Raji (cell line): ENCODE data around the gene ZNF544.

Experiments used
- POLR2A ChIP-seq: IDR thresholded peaks from 2 replicates; pipeline ENCODE4 v1.6.1; 2011; ENCODE audit warnings: low read depth, low read length, control low read depth; ENCODE audit not compliant: insufficient read depth

Gene ZNF544

DNA sequence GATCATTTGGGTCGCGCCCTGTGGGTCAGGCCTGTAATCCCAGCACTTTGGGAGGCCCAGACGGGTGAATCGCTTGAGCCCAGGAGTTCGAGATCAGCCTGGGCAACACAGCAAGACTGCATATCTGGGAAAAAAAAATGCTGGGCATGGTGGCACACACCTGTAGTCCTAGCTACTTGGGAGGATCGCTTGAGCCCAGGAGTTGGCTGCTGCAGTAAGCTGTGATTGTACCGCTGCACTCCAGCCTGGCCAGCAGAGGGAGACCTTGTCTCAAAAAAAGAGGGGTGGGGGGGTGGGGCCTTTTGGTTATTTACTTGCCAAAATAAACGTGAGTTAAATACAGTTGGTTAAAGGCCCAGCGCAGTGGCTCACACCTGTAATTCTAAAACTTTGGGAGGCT is 9.8 kb upstream of the ZNF544 start:
- TF ChIP-seq POLR2A: no peak

DNA sequence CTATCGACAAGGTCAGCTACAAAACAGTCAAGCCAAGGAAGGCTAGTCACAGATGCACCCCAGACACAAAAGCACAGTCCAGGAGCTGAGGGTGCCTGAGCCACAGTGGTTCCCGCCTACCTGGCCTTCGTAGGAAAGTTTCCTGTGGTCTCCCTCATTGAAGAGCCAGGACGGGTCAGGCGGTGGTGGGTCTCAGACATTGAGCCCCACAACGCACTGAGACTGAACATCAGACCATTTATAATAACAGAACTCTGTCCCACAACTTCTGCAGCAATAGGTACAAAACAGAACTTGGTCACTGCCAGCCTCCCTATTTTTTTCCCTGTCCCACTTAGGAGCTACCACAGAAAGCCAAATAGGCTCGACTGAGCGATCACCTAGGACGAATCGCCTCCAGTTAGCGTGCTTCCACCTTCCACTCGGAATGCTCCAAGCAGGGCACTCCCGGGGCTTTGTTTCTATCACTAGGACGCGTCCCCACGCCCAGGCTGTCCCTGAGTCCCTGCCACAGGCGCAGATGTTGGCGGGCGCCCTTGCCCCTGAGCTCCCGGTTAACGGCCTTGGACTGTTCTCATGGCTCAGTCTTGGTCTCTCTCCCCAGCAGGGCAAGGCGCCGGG is 640 bp upstream of the ZNF544 start:
- TF ChIP-seq POLR2A: no peak

DNA sequence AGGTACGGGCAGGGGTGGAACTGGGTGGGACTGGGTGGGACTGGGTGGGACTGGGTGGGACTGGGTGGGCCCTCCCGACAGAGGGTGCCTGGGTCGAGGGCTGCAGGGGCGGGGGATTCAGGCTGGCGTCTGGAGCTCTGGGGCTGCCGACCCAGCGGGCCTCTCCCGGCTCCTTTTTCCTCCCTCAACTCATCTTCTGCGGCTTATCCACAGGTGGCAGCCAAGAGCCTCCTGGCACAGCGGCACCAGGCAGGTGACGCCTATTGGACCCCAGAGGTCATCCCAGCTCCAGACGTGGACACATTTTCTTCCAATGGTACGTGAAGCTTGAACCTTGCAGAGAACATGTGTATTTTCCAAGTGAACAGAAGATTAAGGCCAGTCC is 533 bp downstream of the ZNF544 start:
- no peak for TF ChIP-seq POLR2A

DNA sequence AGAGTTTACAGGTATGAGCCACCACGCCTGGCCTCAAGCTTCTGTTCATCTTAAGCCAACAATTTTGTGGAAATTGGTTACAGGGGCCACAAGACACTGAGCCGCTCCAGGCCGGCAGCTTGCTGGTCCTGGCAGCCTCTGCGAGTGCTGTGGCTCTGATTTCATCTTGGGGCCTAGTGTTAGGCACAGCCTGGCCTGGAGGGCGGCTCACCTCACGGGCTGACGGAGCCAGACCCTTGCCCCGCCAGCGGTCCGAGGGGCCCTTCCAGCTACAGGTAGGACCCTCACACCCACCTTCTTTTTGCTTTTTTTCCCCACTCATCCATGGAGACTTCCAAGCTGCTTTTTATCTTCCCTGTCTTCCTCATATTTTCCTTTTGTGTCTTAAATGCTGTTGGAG is 8.6 kb downstream of the ZNF544 start:
- no peak for TF ChIP-seq POLR2A

DNA sequence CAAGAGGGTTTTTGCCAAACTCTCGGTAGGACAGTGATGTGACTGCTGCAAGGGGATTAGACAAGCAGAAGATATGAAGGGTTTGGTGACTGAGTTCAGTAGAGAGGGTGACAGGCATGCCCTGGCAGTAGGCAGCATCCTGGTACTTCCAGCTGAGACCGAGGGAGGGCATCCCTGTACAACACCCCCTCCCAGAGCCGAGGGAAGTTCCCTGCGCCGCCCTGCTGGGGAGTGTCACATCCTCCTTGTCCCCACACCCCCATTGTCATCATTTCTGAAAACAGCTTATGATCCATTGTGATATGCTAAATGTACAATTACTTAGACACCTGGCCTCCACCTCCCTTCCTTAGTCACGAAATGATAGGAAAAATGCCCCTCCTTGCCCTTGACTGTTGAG is 14.6 kb downstream of the ZNF544 start:
- no peak for TF ChIP-seq POLR2A

DNA sequence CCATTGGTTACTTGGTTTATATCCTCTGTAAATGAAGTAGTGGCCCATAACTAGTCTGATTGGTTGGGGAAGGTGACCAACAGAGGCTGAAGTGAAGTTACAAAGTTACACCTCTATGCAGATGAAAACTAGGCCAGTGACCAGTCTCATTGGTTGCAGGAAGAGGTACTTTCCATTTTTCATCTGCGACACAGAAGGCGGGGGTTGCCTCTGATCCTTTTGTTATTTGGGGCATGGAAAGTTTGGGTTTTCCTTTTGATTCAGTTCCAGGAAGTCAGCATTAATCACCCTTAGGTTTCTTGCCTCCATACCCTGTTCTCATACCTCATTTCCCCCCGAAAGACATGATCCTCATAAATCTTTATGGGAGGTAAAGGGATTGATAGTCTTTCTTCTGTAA is 20.2 kb downstream of the ZNF544 start:
- TF ChIP-seq POLR2A: no peak

DNA sequence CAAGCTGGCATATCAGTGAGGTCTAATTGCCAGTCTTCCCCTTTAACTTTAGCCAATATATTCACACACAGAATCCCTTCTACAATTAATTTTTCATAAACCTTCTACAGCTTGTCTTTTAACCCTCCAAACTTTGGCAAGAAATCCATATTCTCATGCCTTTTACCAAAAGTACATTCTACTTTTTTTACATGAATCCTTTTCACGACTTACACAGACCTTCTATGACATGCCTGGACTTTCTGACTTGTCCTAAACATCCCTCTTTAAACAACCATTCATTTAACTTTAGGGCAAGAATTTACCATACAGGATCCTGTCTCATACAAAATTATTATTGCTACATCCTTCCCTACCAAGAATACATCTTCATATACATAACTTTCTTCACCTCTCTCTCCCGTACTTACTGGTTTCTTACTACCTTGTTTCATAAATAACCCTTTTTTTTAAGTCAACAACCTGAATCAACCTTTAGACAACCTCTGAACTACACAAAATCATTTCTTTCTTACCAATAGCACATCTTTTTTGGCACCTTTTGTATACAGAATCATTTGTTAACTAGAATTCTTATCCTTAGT is 23.5 kb downstream of the ZNF544 start:
- no peak for TF ChIP-seq POLR2A

DNA sequence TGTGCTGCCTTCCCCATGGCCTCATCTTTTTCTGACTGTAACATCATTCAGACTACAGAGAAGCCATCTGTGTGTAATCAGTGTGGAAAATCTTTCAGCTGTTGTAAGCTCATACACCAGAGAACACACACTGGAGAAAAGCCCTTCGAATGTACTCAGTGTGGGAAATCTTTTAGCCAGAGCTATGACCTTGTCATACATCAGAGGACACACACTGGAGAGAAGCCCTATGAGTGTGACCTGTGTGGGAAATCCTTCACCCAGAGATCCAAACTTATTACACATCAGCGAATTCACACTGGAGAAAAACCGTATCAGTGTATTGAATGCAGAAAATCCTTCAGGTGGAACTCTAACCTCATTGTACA is 32.9 kb downstream of the ZNF544 start:
- no peak for TF ChIP-seq POLR2A

DNA sequence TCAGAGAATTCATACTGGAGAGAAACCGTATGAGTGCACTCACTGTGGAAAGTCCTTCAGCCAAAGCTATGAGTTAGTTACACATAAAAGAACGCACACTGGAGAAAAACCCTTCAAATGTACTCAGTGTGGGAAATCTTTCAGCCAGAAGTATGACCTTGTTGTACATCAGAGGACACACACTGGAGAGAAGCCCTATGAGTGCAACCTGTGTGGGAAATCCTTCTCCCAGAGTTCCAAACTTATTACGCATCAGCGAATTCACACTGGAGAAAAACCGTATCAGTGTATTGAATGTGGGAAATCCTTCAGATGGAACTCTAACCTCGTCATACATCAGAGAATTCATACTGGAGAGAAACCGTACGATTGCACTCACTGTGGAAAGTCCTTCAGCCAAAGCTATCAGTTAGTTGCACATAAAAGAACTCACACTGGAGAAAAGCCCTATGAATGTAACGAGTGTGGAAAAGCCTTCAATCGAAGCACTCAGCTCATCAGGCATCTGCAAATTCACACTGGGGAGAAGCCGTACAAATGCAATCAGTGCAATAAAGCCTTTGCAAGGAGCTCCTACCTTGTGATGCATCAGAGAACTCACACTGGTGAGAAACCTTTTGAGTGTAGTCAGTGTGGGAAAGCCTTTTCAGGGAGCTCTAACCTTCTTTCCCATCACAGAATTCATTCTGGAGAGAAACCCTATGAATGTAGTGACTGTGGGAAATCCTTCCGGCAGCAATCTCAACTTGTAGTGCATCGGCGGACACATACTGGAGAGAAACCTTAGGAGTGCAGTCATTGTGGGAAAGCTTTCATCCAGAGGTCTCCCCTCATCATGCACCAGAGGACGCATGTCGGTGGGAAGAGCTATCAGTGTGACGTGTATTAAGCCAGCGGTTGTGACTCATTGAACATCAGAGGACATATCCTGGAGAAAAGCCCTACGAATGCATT is 33.5 kb downstream of the ZNF544 start:
- TF ChIP-seq POLR2A: no peak

DNA sequence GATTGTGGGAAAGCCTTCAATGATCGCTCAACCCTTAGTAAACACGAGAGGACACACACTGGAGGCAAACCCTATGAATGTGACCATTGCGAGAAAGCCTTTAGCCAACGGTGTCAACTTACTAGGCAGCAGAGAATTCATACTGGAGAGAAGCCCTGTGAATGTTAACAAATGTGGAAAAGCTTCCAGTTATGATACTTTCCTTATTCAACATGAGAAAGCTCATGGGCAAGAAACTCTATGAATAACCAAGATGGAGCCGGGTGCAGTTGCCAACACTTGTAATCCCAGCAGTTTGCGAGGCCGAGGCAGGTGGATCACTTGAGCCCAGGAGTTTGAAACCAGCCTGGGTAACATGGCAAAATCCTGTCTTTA is 34.2 kb downstream of the ZNF544 start:
- TF ChIP-seq POLR2A: no peak

DNA sequence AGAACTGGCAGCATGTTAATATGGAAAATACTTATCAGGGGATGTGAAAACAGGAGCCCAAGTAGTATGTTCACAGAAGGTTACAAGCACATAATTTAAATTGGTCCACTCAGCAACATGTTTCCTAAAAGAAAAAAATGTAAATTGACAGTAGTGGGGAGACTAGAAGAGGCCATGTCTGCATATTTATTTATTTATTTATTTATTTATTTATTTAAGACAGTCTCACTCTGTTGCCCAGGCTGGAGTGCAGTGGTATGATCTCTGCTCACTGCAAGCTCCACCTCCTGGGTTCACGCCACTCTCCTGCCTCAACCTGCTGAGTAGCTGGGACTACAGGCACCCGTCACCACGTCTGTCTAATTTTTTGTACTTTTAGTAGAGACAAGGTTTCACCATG is 36.4 kb downstream of the ZNF544 start:
- TF ChIP-seq POLR2A: no peak

DNA sequence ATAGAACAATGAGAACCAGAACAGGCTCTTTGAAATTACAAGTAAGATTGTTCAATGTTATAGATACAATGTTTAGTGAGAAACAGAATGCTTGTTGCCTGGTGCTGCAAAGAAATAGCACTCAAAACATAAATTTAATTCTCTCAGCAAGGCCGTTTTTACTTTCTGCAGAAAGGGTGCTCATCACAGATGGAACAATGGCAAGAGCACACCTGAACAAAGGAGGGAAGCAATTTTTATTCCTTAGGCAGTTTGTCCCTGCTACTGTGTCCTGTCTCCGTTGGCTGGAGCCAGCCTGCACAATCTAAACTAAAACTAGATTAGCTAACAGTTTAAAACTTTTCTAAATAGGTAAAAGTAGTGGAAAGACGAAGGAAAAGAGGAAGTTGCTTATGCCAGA is 39.6 kb downstream of the ZNF544 start:
- no peak for TF ChIP-seq POLR2A

DNA sequence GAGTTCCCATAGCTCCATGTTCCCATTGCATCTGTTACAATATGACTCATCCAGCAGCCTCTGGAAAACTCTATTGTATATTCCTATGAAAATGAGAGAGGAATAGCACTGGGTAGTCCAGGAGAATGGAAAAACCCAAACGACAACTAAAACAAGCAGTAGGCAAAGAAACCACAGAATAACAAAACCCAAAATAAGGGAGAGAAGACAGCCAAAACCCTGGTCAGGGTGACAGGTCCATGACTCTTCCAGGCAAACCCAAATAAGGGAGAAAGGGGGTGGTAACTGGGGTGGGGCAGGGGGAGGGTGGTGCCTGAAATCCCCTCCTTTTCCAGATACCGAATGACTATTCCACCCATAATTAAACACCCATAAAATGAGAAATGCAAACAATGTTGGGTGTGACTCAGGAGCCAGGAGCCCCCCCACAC is 46.1 kb downstream of the ZNF544 start:
- TF ChIP-seq POLR2A: no peak

DNA sequence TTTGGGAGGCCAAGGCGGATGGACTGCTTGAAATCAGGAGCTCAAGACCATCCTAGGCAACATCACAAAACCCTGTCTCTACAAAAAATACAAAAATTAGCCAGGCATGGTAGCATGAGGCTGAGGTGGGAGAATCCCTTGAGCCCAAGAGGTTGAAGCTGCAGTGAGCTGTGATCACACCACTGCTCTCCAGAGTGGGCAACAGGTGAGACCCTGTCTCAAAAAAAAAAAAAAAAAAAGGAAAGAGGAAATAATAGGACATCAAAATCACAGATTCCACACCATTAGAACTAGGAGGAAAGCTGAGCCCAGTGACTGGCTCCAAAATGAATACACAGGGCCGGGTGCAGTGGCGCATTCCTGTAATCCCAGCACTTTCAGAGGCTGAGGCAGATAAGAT is 46.9 kb downstream of the ZNF544 start:
- TF ChIP-seq POLR2A: no peak

DNA sequence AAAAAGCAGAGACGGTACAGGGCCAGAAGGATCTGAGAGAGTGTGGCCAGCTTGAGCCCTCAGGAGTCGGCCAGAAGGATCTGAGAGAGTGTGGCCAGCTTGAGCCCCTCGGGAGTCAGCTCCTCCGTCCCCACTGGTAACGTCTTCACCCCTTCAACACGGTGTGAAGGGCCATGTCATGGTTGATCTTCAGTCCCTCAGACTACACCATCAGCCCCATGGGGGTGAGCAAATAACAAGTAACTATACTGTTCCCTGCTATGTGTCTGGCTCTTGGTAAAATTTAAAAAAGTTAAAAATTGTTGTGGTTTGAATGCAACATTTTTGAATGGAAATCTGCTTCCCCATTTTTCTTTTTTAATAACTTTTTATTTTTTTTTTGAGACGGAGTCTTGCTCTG is 48.5 kb downstream of the ZNF544 start:
- TF ChIP-seq POLR2A: no peak
